Activated T-cell treated with anti-CD3 and anti-CD28 coated beads, Interleukin-2, amount 50 U/mL, for 4 hours (primary cell): ENCODE data around the gene LRRC70. TPM values are rescaled to one million over a fixed set of nuclear protein-coding genes. Genes with fewer than 3 reads are reported as not detected.

Experiments used
- total RNA-seq, 3 donors: library from RNA; stranded (reverse); gene quantifications; one replicate each; pipeline ENCODE4 v1.2.1, GENCODE V29; 2021

The LRRC70 gene
- total RNA-seq, 3 donors from 2014 or later: 0.38 to 0.90 (median 0.38) TPM

Other genes starting within 250 kb of the LRRC70 start
- gene DIMT1, start 174.9 kb upstream of the LRRC70 start, total RNA-seq: 10 to 100 TPM; 85.4 to 94.4 (median 93.4) TPM
- gene IPO11, start 166.1 kb upstream of the LRRC70 start, total RNA-seq: 10 to 100 TPM; 56.1 to 70.4 (median 60.5) TPM